T-helper 1 cell treated with Interleukin-12 subunit alpha and Interleukin-12 subunit beta and Interleukin-4 antibody, amounts not matched to agents 30 μg/mL and 1 μg/mL, for 36 hours (primary cell): ENCODE data around the gene SEC14L3.
A peak's percentile ranks its signal among the peaks of the same experiment; 100 is the strongest.

Source experiments
- H3K27ac Mint-ChIP-seq: one replicate; pipeline ENCODE4 v1.8.0; 2021; ENCODE audit warnings: mild to moderate bottlenecking, mixed read lengths
- H3K27me3 Mint-ChIP-seq: one replicate; pipeline ENCODE4 v1.8.0; 2021; ENCODE audit warnings: low read depth, mixed read lengths
- H3K36me3 Mint-ChIP-seq: one replicate; pipeline ENCODE4 v1.8.0; 2021; ENCODE audit warnings: low read depth, mixed read lengths
- H3K4me1 Mint-ChIP-seq: one replicate; pipeline ENCODE4 v1.8.0; 2021; ENCODE audit warnings: low read depth, mixed read lengths
- H3K4me3 Mint-ChIP-seq: one replicate; pipeline ENCODE4 v1.8.0; 2021; ENCODE audit warnings: mild to moderate bottlenecking, moderate library complexity, mixed read lengths
- H3K9me3 Mint-ChIP-seq: one replicate; pipeline ENCODE4 v1.8.0; 2021; ENCODE audit warnings: mixed read lengths

Gene SEC14L3

GRCh38 chr22:30413745-30414524, 57.9 kb downstream of the SEC14L3 start:
- no peak overlapping the region for H3K4me3 Mint-ChIP-seq
- H3K9me3 Mint-ChIP-seq = no peaks in the 10 kb centered on the region
- H3K27me3 Mint-ChIP-seq = no peaks in the 10 kb centered on the region
- peaks cover 21% of the 10 kb centered on the region for H3K4me1 Mint-ChIP-seq
- peaks cover 47% of the 10 kb centered on the region for H3K36me3 Mint-ChIP-seq
- peak overlapping the region; percentile 55 for H3K27ac Mint-ChIP-seq

- Mint-ChIP-seq H3K9me3 (no peaks in the 10 kb centered on the region), H3K27me3 (no peaks in the 10 kb centered on the region), H3K27ac (no peak overlapping the region), H3K4me1 (peaks cover 27% of the 10 kb centered on the region), H3K36me3 (peaks cover 41% of the 10 kb centered on the region), H3K4me3 (no peak overlapping the region)
Measured at GRCh38 chr22:30413001-30413400, 58.8 kb downstream of the SEC14L3 start.

DNA sequence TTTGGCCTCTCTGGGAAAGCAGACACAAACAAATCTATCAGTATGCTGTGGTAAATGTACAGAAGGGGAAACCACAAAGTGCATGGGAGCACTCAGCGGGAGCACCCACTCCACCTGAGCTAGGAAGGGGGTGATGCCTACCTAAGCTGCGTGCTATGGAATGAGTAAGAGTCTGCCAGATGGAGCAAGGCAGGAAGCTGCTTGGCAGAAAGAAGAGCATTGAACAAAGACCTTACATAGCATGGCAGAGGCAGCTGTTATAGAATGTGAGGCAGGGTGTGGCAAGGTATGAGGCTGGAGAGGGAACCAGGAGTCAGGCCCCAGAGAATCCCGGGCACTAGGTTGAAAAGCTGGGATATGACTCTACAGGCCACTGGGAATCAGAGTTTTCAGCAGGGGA, 60.0 kb downstream of the SEC14L3 start:
- no peaks in the 10 kb centered on the region for H3K27me3 Mint-ChIP-seq
- H3K27ac Mint-ChIP-seq = no peak overlapping the region
- H3K4me1 Mint-ChIP-seq = peaks cover 27% of the 10 kb centered on the region
- H3K4me3 Mint-ChIP-seq = no peak overlapping the region
- peaks cover 41% of the 10 kb centered on the region for H3K36me3 Mint-ChIP-seq
- no peaks in the 10 kb centered on the region for H3K9me3 Mint-ChIP-seq
